HG03045 (cell line): ENCODE measurements around the gene PCDHA3.
"Not testable (repeated sequence)": the region's sequence is repeated elsewhere in the genome, so short reads cannot be mapped to it uniquely, and the experiment has no call there.

ENCODE experiments used
- ATAC-seq: cut with Tn5 transposase; IDR thresholded peaks from one replicate; pipeline ENCODE4 v1.9.1; 2021; ENCODE audit warnings: mild to moderate bottlenecking, moderate library complexity; ENCODE audit not compliant: unreplicated experiment

Gene PCDHA3

DNA sequence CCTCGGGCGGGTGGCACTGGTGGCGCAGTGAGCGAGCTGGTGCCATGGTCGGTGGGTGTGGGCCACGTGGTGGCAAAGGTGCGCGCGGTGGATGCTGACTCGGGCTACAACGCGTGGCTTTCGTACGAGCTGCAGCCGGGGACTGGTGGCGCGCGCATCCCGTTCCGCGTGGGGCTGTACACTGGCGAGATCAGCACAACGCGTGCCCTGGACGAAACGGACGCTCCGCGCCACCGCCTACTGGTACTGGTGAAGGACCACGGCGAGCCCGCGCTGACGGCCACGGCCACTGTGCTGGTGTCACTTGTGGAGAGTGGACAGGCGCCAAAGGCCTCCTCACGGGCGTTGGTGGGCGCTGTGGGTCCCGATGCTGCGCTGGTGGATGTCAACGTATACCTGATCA lies 8.0 kb downstream of the PCDHA3 start:
- ATAC-seq = no peak

DNA sequence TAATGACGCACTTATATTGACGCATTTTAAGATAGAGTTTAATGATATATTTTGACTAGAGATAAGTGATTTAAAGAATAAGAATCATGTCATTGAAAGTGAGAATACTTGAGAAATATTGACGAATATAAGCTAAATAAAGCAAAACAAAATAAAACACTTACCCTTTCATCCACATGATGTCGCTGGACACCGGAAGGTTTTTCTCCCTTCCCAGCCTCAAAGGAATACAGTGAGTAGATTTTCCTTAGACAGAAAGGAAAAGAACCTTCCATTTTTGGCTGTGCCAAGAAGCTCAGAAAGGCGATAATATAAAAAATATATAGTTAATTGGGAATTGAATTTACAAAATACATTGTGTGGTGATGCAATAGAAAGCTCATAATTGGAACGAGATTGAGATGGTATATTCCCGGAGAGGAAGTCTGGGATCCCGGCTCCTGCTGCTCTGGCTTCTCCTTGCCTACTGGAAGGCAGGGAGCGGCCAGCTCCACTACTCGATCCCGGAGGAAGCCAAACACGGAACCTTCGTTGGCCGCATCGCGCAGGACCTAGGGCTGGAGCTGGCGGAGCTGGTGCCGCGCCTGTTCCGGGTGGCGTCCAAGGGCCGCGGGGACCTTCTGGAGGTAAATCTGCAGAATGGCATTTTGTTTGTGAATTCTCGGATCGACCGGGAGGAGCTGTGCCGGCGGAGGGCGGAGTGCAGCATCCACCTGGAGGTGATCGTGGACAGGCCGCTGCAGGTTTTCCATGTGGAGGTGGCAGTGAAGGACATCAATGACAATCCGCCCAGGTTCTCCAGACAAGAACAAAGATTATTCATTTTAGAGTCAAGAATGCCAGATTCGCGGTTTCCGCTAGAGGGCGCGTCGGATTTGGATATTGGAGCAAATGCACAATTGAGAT lies 20.8 kb downstream of the PCDHA3 start, which contains the start of gene PCDHA5:
Gene PCDHA5, plus strand, starts transcription at position 239 of the 906 bp plus-strand sequence.
- no peak for ATAC-seq

GRCh38 chr5:140822281-140822629 lies 21.4 kb downstream of the PCDHA3 start:
- ATAC-seq = no peak

- ATAC-seq = not testable (repeated sequence)
Observed at GRCh38 chr5:140822969-140823368, 22.1 kb downstream of the PCDHA3 start.

DNA sequence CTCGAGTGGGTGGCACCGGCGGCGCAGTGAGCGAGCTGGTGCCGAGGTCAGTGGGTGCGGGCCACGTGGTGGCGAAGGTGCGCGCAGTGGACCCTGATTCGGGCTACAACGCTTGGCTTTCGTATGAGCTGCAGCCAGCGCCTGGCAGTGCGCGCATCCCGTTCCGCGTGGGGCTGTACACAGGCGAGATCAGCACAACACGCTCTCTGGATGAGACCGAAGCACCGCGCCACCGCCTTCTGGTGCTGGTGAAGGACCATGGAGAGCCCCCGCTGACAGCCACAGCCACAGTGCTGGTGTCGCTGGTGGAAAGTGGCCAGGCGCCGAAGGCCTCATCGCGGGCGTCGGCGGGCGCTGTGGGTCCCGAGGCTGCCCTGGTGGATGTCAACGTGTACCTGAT lies 22.6 kb downstream of the PCDHA3 start:
- no peak for ATAC-seq

DNA sequence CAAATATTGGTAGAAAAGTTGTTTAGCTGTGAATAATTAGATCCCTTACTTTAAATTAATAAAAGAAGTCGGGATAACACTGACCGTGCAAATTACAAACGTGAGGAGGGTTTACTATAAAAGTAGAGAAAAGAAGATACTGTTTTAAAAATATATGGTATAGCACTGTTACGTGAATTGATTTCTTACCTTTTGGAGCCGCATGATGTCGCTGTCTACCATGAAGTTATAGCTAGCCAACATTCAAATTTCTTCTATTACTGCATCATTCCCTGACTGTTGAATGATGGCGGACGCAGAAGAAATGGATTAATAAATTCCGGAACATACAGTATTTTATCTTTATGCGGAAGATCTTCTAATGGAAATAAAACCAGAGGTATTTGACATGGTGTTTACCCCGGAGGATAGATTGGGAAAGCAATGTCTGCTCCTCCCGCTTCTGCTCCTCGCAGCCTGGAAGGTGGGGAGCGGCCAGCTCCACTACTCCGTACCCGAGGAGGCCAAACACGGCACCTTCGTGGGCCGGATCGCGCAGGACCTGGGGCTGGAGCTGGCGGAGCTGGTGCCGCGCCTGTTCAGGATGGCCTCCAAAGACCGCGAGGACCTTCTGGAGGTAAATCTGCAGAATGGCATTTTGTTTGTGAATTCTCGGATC lies 27.0 kb downstream of the PCDHA3 start, which contains the start of gene PCDHA6:
Gene PCDHA6, plus strand, starts transcription at position 257 of the 658 bp plus-strand sequence. Its CDS starts 132 bp downstream, at position 389.
- ATAC-seq = no peak

GRCh38 chr5:140828362-140828737 lies 27.5 kb downstream of the PCDHA3 start:
- ATAC-seq = no peak

GRCh38 chr5:140829511-140830501 lies 28.9 kb downstream of the PCDHA3 start:
- ATAC-seq = not testable (repeated sequence)

DNA sequence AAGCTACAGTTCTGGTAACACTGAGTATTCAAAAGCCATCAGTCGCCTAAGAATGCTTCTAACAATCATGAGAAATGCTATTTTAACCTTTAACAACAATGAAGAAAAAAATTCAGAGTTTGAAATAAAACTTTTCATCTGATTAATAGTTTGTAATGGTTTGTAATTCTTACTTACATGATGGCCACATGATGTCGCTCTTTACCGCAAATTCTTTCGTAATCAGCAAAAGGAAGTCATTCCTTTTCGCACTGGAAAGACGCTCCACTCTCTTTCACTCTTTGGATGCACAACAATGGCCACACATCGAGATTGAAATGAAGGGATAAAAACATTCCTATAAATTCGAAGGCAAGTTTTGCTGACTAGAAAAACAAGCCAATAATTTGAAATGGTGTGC lies 33.1 kb downstream of the PCDHA3 start, which contains the start of gene PCDHA7:
Gene PCDHA7, plus strand, starts transcription at position 277 of the 400 bp plus-strand sequence. Its CDS starts 115 bp downstream, at position 392.
- ATAC-seq = no peak

DNA sequence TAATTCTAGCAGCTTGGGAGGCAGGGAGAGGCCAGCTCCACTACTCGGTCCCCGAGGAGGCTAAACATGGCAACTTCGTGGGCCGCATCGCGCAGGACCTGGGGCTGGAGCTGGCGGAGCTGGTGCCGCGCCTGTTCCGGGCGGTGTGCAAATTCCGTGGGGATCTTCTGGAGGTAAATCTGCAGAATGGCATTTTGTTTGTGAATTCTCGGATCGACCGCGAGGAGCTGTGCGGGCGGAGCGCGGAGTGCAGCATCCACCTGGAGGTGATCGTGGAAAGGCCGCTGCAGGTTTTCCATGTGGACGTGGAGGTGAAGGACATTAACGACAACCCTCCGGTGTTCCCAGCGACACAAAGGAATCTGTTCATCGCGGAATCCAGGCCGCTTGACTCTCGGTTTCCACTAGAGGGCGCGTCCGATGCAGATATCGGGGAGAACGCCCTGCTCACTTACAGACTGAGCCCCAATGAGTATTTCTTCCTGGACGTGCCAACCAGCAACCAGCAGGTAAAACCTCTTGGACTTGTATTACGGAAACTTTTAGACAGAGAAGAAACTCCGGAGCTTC lies 33.7 kb downstream of the PCDHA3 start:
- not testable (repeated sequence) for ATAC-seq

GRCh38 chr5:140835622-140836510 lies 35.0 kb downstream of the PCDHA3 start:
- ATAC-seq = no peak

DNA sequence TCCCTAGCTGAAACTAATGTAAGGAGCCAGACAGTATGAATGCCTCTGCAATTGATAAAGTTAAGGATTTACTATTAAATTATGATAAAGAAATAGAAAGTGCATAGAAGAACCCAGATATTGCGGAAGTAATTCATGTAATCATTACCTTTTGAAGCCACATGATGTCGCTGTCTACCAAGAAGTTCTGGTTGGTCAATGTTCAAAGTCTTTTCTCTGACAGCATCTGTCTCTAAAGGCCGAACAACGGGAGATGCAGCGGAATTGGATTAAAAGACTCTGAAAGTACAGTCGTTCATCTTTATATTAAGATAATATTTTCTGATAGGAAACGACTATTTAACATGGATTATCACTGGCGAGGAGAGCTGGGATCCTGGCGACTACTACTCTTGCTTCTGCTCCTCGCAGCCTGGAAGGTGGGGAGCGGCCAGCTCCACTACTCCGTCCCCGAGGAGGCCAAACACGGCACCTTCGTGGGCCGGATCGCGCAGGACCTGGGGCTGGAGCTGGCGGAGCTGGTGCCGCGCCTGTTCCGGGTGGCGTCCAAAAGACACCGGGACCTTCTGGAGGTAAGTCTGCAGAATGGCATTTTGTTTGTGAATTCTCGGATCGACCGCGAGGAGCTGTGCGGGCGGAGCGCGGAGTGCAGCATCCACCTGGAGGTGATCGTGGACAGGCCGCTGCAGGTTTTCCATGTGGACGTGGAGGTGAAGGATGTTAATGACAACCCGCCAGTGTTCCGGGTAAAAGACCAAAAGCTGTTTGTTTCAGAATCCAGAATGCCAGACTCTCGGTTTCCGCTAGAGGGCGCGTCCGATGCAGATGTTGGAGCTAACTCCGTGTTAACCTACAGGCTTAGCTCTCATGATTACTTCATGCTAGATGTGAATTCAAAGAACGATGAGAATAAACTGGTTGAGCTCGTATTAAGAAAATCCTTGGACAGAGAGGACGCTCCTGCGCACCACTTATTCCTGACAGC lies 40.4 kb downstream of the PCDHA3 start, which contains the start of gene PCDHA8:
Gene PCDHA8, plus strand, starts transcription at position 210 of the 985 bp plus-strand sequence. Its CDS starts 135 bp downstream, at position 345.
- ATAC-seq = no peak

- ATAC-seq = no peak
Observed at GRCh38 chr5:140842798-140843733, 42.2 kb downstream of the PCDHA3 start.

DNA sequence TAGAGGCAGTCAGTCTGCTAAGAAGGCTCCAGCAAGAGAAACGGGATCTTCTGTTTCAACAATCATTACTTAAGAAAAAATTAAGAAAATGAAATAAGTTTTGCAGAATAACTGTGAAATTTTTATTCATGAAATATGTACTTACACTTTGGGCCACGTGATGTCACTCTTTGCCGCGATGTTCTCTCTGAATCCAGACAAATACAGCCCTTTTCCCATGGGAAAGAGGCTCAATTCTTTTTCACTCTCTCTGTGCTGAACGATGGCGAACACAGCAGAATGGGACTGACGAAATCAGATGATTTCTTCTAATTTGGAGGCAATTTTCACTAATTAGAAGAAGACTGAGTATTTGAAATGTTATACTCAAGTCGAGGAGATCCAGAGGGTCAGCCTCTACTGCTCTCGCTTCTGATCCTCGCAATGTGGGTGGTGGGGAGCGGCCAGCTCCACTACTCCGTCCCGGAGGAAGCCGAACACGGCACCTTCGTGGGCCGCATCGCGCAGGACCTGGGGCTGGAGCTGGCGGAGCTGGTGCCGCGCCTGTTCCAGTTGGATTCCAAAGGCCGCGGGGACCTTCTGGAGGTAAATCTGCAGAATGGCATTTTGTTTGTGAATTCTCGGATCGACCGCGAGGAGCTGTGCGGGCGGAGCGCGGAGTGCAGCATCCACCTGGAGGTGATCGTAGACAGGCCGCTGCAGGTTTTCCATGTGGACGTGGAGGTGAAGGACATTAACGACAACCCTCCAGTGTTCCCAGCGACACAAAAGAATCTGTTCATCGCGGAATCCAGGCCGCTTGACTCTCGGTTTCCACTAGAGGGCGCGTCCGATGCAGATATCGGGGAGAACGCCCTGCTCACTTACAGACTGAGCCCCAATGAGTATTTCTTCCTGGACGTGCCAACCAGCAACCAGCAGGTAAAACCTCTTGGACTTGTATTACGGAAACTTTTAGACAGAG lies 47.6 kb downstream of the PCDHA3 start, which contains the start of gene PCDHA9:
Gene PCDHA9, plus strand, starts transcription at position 244 of the 964 bp plus-strand sequence. Its CDS starts 114 bp downstream, at position 358.
- not testable (repeated sequence) for ATAC-seq

- ATAC-seq = not testable (repeated sequence)
Observed at GRCh38 chr5:140849831-140850634, 49.2 kb downstream of the PCDHA3 start.
